Suprapubic skin (tissue), 4 donors: ENCODE results near the gene HIPK3. TPM values are rescaled to one million over a fixed set of nuclear protein-coding genes. Genes with fewer than 3 reads are reported as not detected.

ENCODE experiments used
- DNase-seq, 2 donors: peaks; one replicate each; pipeline ENCODE4 v3.0.0-alpha.2; 2019; ENCODE audit warnings: low spot score in 2 of 2
- H3K27ac ChIP-seq: fragments of 200-600 bp; sonication (generic); one replicate; pipeline ENCODE4 v1.5.1; 2019
- H3K27me3 ChIP-seq: fragments of 200-600 bp; sonication (generic); one replicate; pipeline ENCODE4 v1.5.1; 2019
- H3K36me3 ChIP-seq: fragments of 200-600 bp; sonication (generic); one replicate; pipeline ENCODE4 v1.5.1; 2019
- H3K4me1 ChIP-seq: fragments of 200-600 bp; sonication (generic); one replicate; pipeline ENCODE4 v1.5.1; 2019
- H3K4me3 ChIP-seq: fragments of 200-600 bp; sonication (generic); one replicate; pipeline ENCODE4 v1.5.1; 2019; ENCODE audit warnings: mild to moderate bottlenecking
- H3K9me3 ChIP-seq: fragments of 200-600 bp; sonication (generic); one replicate; pipeline ENCODE4 v1.5.1; 2019
- EP300 ChIP-seq: sonication (generic); formaldehyde crosslinking; IDR thresholded peaks from one replicate; pipeline ENCODE4 v1.6.1; 2017; ENCODE audit warnings: antibody characterized with exemption
- POLR2A ChIP-seq, 2 donors: fragments of 450-650 bp; IDR thresholded peaks; one replicate each; pipeline ENCODE4 v1.6.1; 2017; ENCODE audit warnings: antibody characterized with exemption in 2 of 2, mild to moderate bottlenecking in 2 of 2, moderate library complexity in 2 of 2
- POLR2AphosphoS5 ChIP-seq, 3 donors: sonication (generic); formaldehyde crosslinking; IDR thresholded peaks; one replicate each; pipeline ENCODE4 v1.6.1; 2017; ENCODE audit warnings: antibody characterized with exemption in 3 of 3
- WGBS: methylation state at CpG from one replicate; pipeline ENCODE4 v1.1.5; 2018; 5-methylcytosine and 5-hydroxymethylcytosine counted together
- total RNA-seq, 4 donors: library from RNA; depleted of rRNA; stranded (reverse); fragments of >200 nt; gene quantifications; one replicate each; pipeline ENCODE4 v1.1.0, GENCODE V29; 2016
- TF ChIP-seq, protein P1 (sequence below), 2 donors: fragments of 200-600 bp in 1 of 2; fragments of 450-650 bp in 1 of 2; sonication (generic) in 1 of 2; IDR thresholded peaks; one replicate each; pipeline ENCODE4 v1.5.1; 2016 to 2019; ENCODE audit warnings: antibody characterized with exemption in 2 of 2, mild to moderate bottlenecking in 1 of 2, moderate library complexity in 1 of 2

HIPK3 gene
- total RNA-seq, 4 donors from 2014 or later: 76.4 to 110 (median 90.6) TPM

DNA sequence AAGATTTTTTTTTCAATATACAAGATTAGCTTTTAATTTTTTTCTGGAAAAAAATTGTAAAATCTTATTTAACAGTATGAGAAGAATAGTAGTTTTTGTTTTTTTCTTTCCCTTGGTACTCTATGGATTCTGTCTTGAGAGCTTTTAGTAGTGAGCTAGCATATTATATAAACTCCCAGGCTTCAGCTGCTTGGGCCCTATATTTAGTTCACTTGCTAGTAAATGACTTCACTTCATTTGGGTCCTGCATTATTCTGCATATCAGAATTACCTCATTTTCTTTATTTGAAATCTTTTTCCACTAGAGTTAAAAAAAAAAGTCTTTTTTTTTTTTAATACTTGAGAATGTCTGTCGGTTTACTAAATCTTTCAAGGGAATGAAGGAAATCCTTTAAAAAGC lies 33.1 kb downstream of the HIPK3 start:
- WGBS: 69% methylated on average over 1 of the region's 1 CpG
- Histone ChIP-seq H3K9me3 (no peaks in the 10 kb centered on the region), H3K27me3 (no peaks in the 10 kb centered on the region), H3K27ac (no peak overlapping the region), H3K36me3 (peaks cover 23% of the 10 kb centered on the region), H3K4me1 (peaks cover 12% of the 10 kb centered on the region), H3K4me3 (no peak overlapping the region)
- no peak for DNase-seq
- TF ChIP-seq POLR2A (IDR thresholded peaks at IDR 0.05) (no peak), EP300 (no peak), POLR2AphosphoS5 (IDR thresholded peaks at IDR 0.05) (no peak)
- TF ChIP-seq, protein P1, sequence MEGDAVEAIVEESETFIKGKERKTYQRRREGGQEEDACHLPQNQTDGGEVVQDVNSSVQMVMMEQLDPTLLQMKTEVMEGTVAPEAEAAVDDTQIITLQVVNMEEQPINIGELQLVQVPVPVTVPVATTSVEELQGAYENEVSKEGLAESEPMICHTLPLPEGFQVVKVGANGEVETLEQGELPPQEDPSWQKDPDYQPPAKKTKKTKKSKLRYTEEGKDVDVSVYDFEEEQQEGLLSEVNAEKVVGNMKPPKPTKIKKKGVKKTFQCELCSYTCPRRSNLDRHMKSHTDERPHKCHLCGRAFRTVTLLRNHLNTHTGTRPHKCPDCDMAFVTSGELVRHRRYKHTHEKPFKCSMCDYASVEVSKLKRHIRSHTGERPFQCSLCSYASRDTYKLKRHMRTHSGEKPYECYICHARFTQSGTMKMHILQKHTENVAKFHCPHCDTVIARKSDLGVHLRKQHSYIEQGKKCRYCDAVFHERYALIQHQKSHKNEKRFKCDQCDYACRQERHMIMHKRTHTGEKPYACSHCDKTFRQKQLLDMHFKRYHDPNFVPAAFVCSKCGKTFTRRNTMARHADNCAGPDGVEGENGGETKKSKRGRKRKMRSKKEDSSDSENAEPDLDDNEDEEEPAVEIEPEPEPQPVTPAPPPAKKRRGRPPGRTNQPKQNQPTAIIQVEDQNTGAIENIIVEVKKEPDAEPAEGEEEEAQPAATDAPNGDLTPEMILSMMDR (IDR thresholded peaks at IDR 0.05): no peak

DNA sequence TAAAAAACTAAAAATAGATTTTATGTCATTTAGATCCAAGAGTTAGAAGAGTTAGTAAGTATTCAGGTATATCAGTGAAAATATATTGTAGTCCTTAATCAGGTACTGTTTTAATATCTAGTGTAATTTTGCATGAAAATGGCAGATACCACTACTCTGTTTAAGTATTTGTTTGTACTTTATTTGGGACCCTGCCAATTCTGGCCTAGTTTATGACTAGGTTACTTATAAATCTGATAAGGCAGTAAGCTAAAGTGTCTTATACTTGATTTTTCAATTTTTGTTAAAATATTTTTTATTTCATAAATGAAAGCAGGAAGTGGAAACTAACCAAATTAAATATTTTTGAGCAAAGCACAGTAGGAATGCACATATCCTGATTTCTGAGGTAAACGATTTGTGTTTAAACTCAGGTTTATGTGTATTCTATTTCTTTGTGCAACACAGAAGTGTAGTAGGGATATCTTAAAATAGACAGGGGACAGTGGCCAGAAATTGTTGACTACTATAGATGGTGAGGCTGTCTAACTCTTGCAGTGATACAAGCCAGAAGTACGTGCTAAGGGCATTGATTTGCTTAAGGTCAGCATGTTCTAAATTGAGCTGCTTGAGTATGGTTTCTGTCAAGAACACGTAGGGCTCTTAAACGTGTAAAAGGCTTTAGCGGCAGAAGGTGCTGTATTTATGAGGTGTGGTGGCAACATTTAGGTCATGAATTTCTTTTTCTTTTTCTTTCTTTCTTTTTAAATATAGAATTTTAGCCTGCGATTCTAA lies 34.0 kb downstream of the HIPK3 start:
- H3K27ac ChIP-seq: no peak overlapping the region

DNA sequence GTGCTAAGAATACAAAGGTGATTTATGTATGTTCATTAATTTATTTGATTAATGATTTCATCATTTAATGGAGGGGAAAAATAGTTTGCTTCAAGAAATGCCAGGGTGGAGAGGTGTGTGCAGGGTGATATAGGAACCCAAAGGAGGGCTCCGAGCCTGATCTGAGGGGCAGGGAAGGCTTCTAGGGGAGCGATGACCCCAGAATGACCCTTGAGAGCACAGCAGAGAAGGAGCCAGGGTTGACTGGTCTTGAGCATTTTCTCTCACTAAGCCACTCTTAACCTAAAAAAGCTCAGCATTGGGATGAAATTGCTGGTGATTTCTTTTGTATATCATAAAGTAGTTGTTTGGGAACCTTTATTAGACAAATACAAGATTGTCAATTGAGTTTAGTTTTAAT lies 35.1 kb downstream of the HIPK3 start:
- TF ChIP-seq EP300 (no peak), POLR2AphosphoS5 (IDR thresholded peaks at IDR 0.05) (no peak), POLR2A (IDR thresholded peaks at IDR 0.05) (no peak)
- TF ChIP-seq, protein P1 (IDR thresholded peaks at IDR 0.05): no peak
- WGBS: 88% methylated on average over 2 of the region's 2 CpGs
- no peak for DNase-seq
- no peaks in the 10 kb centered on the region for H3K9me3 ChIP-seq
- H3K4me1 ChIP-seq: peaks cover 20% of the 10 kb centered on the region
- H3K36me3 ChIP-seq: peaks cover 18% of the 10 kb centered on the region
- H3K4me3 ChIP-seq: no peak overlapping the region
- H3K27ac ChIP-seq: no peak overlapping the region
- H3K27me3 ChIP-seq: no peaks in the 10 kb centered on the region

More for the DNA sequence above, 34.0 kb downstream of the HIPK3 start:
- peaks cover 27% of the 10 kb centered on the region for H3K36me3 ChIP-seq
- peaks cover 20% of the 10 kb centered on the region for H3K4me1 ChIP-seq
- WGBS: 57% methylated on average over 6 of the region's 6 CpGs
- no peaks in the 10 kb centered on the region for H3K27me3 ChIP-seq
- TF ChIP-seq, protein P1 (IDR thresholded peaks at IDR 0.05): no peak
- TF ChIP-seq POLR2A (IDR thresholded peaks at IDR 0.05): no peak
- TF ChIP-seq EP300: peak; percentile 66
- TF ChIP-seq POLR2AphosphoS5 (IDR thresholded peaks at IDR 0.05): no peak
- no peaks in the 10 kb centered on the region for H3K9me3 ChIP-seq
- H3K4me3 ChIP-seq: no peak overlapping the region
- DNase-seq: no peak

DNA sequence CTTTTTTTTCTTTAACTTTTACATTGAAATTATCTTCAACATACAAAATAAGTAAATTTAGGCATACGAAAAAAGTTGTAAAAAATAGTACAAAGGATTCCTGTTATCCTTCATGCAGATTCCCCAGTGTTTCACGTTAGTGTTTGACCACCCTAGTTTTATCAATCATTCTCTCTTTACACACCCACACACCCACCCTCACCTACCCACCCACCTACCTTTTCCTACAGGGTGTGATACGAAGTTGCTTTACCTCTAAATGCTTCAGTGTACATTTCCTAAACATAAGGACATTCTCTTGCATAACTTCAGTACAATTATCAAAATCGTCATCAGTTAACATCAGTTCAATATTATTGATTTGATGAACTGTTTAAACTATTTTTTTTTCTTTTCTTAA lies 37.0 kb downstream of the HIPK3 start:
- Histone ChIP-seq H3K27ac (no peak overlapping the region), H3K27me3 (no peaks in the 10 kb centered on the region), H3K36me3 (peaks cover 12% of the 10 kb centered on the region), H3K4me1 (peaks cover 20% of the 10 kb centered on the region), H3K4me3 (no peak overlapping the region), H3K9me3 (no peaks in the 10 kb centered on the region)
- 83% methylated on average over 4 of the region's 4 CpGs for WGBS
- TF ChIP-seq EP300: no peak
- TF ChIP-seq, protein P1 (IDR thresholded peaks at IDR 0.05): no peak
- no peak for TF ChIP-seq POLR2A (IDR thresholded peaks at IDR 0.05)
- no peak for TF ChIP-seq POLR2AphosphoS5 (IDR thresholded peaks at IDR 0.05)
- no peak for DNase-seq

DNA sequence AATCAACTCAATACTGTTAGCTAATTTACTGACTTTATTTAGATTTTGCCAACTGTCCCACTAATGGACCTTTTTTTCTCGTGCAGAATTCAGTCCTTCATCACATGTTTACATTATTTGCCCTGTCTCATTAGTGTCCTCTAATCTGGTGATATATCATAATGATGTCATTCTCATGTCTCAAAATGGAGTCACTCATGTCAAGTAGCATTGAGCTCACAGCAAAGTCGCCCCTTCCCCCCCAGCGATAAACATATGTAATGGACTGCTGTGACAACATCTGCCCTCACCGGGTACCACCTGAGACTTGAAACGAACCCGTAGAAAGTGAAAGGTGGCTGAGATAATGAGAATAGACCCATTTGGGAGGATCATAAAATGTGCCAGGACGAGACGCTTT lies 37.6 kb downstream of the HIPK3 start:
- Histone ChIP-seq H3K36me3 (peaks cover 12% of the 10 kb centered on the region), H3K4me1 (peaks cover 20% of the 10 kb centered on the region), H3K27me3 (no peaks in the 10 kb centered on the region), H3K27ac (no peak overlapping the region), H3K9me3 (no peaks in the 10 kb centered on the region), H3K4me3 (no peak overlapping the region)
- WGBS: 91% methylated on average over 8 of the region's 8 CpGs
- no peak for TF ChIP-seq POLR2A (IDR thresholded peaks at IDR 0.05)
- TF ChIP-seq EP300: no peak
- TF ChIP-seq, protein P1 (IDR thresholded peaks at IDR 0.05): no peak
- no peak for TF ChIP-seq POLR2AphosphoS5 (IDR thresholded peaks at IDR 0.05)
- DNase-seq: no peak
